EL (cell line): ENCODE measurements around the gene HTRA1.

Source experiments
- DNase-seq: peaks from one replicate; pipeline ENCODE4 v3.0.0-alpha.2; 2016

The HTRA1 gene

GRCh38 chr10:122475100-122475499 lies 13.7 kb downstream of the HTRA1 start:
- DNase-seq = no peak

GRCh38 chr10:122475591-122476332 lies 14.4 kb downstream of the HTRA1 start:
- DNase-seq = no peak

DNA sequence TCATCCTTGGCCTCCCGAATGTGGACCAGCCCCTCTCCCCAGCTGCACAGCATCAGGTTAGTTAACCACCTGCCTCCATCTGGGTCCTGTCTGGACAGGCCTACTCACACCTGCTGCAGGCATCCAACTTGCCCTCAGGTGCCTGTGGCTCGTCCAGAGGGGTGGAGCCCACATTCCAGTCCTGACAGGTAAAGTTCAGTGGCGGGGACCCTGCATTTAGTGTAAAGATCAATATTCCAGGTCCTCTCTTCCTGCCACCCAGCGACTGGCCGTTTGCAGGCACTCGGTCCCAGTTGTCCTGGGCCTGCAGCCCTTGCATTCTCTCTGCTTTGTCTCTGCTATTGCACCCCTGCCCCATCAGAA lies 15.0 kb downstream of the HTRA1 start:
- no peak for DNase-seq

- DNase-seq = no peak
Observed at GRCh38 chr10:122477436-122477835, 16.1 kb downstream of the HTRA1 start.

- no peak for DNase-seq
Observed at GRCh38 chr10:122478971-122479370, 17.6 kb downstream of the HTRA1 start.

DNA sequence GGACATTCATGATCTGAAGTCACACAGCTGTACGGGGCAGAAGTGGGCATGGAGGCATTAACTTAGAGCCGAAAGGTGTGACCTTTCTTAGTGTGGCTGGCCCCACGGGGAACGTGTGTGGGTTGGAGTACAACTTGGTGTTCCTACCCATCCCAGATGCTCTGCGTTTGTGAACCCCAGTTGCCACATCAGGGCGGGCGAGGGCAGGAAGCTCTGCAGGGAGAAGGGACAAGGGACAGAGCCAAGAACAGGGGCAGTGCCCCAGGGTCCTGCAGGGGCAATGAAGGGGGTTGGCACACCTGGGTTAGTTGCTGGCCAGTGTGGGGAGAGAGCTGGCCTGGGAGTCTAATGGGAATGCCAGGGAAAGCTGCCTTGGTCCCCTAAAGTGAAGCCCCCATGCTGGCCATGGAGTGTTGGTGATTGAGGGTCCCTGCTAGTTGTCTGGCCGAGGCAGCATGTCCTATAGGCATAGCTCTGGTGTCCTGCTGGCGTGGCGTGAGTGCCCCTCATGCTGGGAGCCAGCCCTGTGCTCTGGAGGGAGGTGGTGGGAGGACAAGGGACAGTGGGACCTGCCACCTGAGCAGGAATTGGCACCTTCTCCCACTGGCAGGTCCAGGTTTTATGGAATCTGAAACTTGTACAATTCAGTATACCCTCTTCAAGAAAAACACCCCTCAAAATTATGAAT lies 18.9 kb downstream of the HTRA1 start:
- DNase-seq = no peak

DNA sequence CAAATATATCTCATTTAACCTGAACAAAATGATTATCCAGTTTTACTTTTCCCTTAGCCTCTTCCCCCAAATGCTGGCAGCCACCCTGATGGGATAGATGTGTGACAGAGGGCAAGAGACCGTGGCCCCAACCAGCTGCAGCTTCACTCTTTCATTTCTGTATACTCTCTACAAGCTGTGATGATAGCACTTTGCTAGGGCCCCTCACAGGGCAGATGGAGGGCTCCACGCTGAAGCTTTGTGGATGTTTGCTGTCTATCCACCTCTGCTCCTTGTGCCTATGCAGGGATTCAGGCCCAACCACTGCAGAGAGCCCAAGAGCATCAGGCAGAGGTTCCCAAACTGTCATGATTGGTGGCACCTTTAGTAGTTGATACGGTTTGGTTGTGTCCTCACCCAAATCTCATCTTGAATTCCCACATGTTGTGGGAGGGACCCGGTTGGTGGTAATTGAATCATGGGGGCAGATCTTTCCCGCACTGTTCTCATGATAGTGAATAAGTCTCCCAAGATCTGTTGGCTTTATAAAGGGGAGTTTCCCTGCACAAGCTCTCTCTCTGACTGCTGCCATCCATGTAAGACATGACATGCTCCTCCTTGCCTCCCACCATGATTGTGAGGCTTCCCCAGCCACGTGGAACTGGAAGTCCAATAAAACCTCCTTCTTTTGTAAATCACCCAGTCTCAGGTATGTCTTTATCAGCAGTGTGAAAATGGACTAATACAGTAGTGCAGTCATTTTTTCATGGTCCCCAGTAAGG lies 20.1 kb downstream of the HTRA1 start:
- DNase-seq = no peak

DNA sequence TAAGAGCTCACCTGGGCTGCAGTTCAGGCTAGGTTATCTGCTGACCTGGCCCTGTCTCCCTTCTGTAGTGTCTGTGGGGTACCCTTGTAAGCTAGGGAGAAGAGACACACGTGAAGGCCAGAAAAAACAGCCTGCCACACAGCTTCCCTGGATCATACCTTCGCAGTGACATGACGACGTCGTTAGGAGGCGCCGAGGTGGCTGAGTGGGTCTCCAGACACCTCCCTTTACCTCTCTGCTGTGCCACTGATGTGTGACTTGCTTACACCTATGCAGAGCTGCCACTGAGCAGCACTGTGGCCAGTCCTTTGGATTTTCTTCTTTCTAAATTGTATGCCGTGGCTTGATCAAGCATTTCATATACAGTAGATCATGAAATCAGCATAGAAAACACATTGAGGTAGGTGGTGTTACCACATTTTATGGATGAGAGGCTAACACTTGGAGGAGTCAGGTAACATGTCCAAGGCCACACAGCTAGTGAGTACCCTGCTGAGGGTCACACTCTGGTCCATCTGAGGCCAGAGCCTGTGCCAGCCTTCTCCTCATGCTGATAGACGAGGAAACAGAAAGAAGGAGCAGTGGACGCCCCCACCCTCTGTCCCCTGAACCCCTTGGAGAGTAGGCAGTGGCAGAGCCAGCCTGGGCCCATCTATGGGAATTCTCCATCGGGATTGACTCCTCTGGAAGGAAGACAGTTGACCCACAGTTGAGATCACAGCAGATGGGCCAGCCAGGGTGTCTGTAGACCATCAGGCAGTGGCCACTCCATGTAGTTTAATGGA lies 23.1 kb downstream of the HTRA1 start:
- no peak for DNase-seq

DNA sequence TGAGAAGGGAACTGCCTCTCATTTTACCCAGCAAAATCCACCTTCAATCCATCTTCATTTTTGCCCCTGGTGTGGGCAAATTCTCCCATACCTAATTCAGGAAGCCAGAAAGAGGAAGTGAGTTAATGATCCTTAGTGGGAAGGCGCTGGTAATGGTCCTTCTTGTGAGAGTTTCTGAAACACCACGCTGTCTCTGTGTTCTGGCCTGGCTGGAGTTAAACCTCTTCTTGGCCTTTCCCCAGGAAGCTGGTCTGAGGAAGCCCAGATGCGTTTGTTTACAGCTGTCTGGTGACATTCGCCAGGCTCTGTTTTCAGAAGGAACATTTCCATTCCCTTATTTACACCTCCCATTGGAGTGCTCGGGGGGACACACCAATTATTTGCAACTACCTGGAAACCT lies 24.3 kb downstream of the HTRA1 start:
- no peak for DNase-seq

GRCh38 chr10:122486406-122487080 lies 25.2 kb downstream of the HTRA1 start:
- DNase-seq = no peak

DNA sequence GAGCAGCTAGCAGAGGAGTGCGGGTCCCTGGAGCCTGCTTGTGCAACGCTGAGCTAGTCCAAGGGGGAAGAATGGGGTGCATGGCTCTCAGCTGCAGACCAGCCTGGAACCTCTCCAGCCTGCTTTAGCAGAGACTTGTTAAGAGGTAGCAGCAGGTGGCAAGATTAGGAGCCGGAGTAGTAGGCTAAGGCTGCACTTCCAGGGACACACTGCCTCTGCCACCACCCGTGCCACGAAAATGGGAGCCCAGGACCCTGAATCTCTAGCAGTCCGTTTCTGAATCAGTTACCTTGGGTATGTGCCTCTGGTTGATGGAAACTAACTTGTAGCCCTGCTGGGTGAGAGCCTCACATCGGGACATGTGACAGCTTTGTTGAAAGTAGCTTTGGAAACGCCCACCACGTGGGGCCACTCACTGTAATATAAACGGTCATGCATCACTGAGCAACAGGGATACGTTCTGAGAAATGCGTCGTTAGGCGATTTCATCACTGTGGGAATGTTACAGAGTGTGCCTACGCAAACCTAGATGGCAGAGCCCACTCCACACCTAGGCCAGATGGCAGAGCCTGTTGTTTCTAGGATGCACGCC lies 25.9 kb downstream of the HTRA1 start:
- DNase-seq = no peak

DNA sequence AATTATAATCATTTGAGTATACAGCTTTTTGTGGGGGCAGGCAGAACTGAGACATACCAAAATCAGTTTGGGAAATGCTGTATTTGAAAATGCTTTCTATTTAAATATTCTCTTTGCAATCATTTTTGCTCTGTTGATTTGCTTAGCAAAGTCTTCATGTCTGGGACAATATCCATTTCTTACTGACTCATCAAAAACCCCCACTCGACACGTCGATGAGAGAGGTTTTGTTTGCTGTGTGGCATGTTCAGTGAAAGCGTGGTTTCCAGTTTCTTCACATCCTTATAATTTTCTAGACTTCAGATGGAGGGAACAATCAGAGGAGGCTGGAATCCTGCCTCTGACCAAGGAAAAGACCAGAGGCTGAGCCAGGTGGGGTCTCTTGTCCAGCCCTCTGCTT lies 28.9 kb downstream of the HTRA1 start:
- DNase-seq = no peak

DNA sequence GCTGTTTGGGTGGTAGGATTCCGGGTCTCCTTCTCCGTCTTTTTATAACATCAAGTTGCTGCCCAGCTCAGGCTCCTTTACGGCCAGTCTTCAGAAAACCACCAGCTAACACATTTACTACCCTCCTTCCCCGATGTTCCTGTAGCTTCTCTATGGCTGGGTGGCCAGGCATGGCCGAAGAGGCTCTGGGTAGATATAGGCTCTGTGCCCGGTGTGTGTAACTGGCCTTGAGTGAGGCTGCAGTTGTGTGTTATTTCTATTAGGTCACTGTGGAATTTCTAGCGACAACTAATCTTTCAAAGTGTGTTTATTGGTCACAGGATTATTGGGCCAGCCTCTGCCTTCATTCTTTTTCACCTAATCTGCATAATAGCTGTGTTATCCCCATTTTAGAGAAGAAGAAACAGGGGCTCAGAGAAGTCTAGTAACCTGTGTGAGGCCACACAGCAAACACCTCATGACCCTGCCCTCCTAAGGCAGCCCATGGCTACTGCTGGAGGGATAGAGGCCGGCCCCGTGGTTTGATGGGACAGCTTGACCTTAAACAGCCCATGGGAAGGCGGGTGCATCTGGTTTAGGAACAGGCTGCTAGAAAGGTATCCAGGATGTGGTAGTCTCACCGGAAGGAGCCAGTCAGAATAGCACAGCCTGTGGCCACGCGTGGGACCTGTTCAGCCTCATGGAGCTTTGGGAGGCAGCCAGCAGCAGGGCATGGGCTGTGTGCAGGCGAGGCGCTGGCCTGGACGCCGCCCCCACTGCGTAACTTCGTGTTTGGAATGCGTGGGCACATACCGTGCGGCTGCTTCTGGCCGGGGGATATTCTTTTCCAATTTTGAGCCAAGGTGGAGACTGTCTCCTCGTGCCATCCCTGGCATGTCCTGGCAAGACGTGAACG lies 29.7 kb downstream of the HTRA1 start:
- no peak for DNase-seq

DNA sequence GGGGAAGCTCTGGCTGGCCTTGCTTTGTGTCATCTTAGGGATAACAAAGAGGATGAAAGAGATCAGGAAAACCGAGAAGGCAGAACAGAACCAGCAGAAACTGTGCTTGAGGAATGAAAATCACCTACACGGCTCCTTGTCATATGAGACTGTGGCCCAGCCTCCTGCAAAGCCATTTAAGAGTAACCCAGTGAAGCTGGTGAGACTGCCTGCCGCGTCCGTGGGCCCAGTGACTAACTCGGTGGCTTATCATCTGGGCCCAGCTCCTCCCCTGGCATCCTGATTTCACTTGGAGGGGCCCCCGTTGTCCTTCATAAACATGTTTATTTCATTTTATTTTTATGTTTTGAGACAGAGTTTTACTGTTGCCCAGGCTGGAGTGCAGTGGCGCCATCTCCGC lies 30.7 kb downstream of the HTRA1 start:
- DNase-seq = no peak

DNA sequence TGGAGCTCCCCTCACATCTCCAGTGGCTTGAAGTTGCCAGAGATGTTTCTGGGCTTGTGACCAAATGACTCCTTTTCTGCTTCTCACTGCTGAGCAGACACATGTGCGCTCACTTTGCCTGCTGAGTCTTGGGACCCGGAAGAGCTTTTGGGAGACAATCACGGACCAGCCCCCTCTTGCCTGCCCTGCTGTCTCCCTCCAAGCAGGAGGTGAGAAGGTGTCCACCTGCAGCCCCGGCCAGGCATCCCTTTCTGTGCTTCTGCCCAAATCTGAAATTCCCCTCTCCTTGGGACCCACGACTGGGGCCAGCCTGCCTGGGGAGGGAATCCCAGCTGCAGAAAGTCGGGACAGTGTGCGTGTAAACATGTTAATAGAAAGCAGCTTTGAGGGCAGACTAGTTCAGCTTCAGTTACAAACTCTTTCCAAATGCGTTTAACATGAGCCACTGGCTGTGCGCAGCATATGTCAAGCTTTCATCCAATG lies 31.7 kb downstream of the HTRA1 start:
- no peak for DNase-seq

DNA sequence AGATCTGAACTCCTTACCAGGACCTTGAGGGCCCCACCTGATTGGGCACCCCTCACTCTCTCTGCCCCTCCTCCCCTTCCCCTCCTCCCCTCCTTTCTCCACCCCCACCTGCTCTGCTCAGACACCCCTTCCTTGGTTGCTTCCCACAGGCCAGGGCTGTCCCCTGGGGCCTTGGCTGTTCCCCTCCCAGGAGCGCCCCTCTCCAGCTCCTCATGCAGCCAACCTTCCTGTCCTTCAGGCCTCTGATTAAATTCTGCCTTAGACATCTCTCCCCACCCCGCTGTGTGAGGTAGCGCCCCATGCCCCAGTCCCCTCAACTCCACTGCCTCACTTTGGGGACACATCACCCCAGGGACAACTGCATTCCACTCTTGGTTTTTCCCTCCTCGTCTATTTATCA lies 32.4 kb downstream of the HTRA1 start:
- no peak for DNase-seq

DNA sequence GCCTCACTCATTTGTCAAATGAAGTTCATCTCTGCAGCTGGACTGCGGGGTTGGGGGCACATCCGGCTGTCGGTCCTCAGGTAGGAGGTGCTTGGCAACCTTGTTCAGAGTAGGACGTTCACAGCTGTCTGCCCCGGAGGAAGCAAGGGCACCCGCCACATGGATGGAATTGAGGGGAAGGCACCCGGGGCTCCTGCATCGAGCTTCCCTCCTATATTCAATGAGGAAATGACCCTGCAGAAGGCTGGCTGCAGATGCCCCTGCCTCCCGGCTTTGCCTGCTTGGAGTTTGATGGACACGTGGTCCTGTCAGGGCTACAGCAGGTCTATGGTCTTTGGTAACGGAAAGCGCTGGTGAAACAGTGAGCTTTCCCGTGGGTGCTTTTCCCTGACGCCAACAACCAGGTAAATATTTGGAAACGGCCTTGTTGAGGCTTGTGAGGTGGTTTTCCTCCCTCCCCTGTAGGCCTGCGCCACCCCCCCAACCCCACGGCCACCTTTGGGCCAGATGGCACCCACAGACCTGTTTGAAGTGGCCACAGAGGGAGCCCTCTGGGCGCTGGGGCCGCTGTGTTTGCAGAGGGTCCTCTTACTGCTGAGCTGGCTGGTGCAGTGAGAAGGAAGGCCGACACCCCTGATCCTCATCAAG lies 32.9 kb downstream of the HTRA1 start:
- no peak for DNase-seq

GRCh38 chr10:122494833-122495232 lies 33.5 kb downstream of the HTRA1 start:
- DNase-seq = peak; percentile 76

DNA sequence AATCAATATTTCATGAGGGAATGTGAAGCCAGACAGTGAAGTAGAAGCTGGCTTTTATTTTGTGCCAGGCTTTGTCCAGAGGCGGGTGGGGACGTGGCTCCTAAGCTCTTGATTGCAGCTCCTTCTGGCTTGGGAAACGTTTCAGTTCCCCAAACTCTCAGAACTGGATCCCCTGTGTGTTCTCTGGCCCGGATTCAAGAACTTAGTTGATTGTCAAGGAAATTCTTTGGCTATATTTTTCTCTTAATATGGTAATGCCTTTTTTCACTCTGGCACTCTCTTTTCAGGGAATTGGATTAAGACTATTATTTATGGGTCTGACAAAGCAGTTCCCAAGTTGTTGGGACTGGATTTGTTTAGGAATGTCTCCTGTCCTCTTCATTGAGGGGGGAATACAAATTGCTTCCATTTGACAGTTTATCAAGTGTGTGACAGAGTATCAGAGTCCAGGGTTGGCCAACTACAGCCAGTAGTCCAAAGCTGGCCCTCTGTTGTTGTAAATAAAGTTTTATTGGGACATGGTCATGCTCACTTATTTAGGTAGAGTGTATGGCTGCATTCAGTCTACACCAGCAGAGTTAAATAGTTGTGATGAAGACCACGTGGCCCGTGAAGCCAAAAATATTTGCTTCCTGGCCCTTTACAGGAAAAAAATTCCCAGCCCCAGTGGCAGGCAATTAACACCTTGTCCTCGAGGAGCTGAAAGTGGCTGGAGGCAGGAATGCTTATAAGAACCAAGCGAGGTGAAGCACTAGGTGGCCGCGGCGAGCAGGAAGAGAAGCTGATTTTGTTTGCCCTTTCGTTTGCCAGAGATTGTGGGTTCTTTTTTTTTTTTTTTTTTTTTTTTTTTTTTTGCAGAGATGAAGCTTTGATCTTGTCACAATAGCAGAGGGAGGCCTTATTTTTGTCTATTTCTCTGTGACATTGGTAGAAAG lies 34.3 kb downstream of the HTRA1 start:
- DNase-seq = no peak
